GM12878 (cell line): ENCODE data around the gene SH2B3. TPM values are rescaled to one million over a fixed set of nuclear protein-coding genes. Genes with fewer than 3 reads are reported as not detected.

Experiments
- ATAC-seq: fragments of 200-7000 bp; cut with Tn5 transposase; 3 replicates; pipeline ENCODE4 v1.9.1; 2020; ENCODE audit warnings: mild to moderate bottlenecking, moderate library complexity
- BruUV-seq: library from RNA; stranded (reverse); fragments of 400-500 nt; replicated peaks from 2 replicates; lab custom pipeline; 2021; lab: Mats Ljungman, UMichigan
- CTCF ChIA-PET: fragments of 300-600 bp; sonication (Branson Sonifier 250); formaldehyde crosslinking; extraction: SDS; loops from one replicate; lab custom pipeline; 2021; ENCODE audit warnings: inconsistent platforms; lab: Yijun Ruan, JAX
- POLR2A ChIA-PET: fragments of 350-600 bp; formaldehyde crosslinking; extraction: SDS; loops from one replicate; lab custom pipeline; 2021; ENCODE audit warnings: inconsistent platforms; lab: Charles Lee
- RAD21 ChIA-PET: fragments of 300-600 bp; sonication (Branson Sonifier 250); formaldehyde crosslinking; loops from one replicate; lab custom pipeline; 2023; ENCODE audit warnings: antibody characterized with exemption; ENCODE audit not compliant: unreplicated experiment; lab: Charles Lee
- SMC1A ChIA-PET: fragments of 300-600 bp; sonication (Branson Sonifier 250); formaldehyde crosslinking; loops from one replicate; lab custom pipeline; 2023; ENCODE audit not compliant: unreplicated experiment, uncharacterized antibody; lab: Charles Lee
- DNase-seq: peaks from one replicate; pipeline ENCODE4 v3.0.0-alpha.2; 2011; ENCODE audit warnings: low read depth, low spot score
- FAIRE-seq: peaks from 3 replicates; lab custom pipeline; 2011; peaks lifted over from hg19 to GRCh38; lab: Jason Lieb, UNC
- H2AFZ ChIP-seq: 2 replicates; pipeline ENCODE4 v1.6.0; 2011; ENCODE audit warnings: low read depth, low read length, control low read depth; ENCODE audit not compliant: control insufficient read depth
- H3K27ac ChIP-seq: 2 replicates; pipeline ENCODE4 v1.5.1; 2011; ENCODE audit warnings: control low read depth; ENCODE audit not compliant: control insufficient read depth, insufficient read depth
- H3K27me3 ChIP-seq, 2 experiments: replicated peaks in 1 of 2; 2 replicates each; pipeline versions ENCODE4 v1.6.0 to v1.6.1; 2011; ENCODE audit warnings: low read length in 1 of 2; ENCODE audit not compliant: control insufficient read depth in 2 of 2, insufficient read depth in 2 of 2
- H3K36me3 ChIP-seq, 2 experiments: 2 replicates each; pipeline ENCODE4 v1.5.1; 2011; ENCODE audit warnings: low read length in 1 of 2; ENCODE audit not compliant: control insufficient read depth in 2 of 2, insufficient read depth in 2 of 2
- H3K4me1 ChIP-seq: 2 replicates; pipeline ENCODE4 v1.6.1; 2011; ENCODE audit warnings: mild to moderate bottlenecking, low read length, moderate library complexity, mixed read lengths; ENCODE audit not compliant: control insufficient read depth, insufficient read depth
- H3K4me2 ChIP-seq: 2 replicates; pipeline ENCODE4 v1.6.0; 2011; ENCODE audit warnings: control low read depth; ENCODE audit not compliant: control insufficient read depth, insufficient read depth
- H3K4me3 ChIP-seq: fragments of 200-600 bp; sonication (generic); 2 replicates; pipeline ENCODE4 v1.5.1; 2016
- H3K79me2 ChIP-seq: 2 replicates; pipeline ENCODE4 v1.6.0; 2011; ENCODE audit warnings: low read length; ENCODE audit not compliant: control insufficient read depth, insufficient read depth
- H3K9ac ChIP-seq: 2 replicates; pipeline ENCODE4 v1.8.0; 2011; ENCODE audit warnings: low read length, control low read depth, mixed read lengths; ENCODE audit not compliant: control insufficient read depth, insufficient read depth
- H3K9me3 ChIP-seq: replicated peaks from 3 replicates; pipeline ENCODE4 v1.5.1; 2011; ENCODE audit warnings: mild to moderate bottlenecking, low read length; ENCODE audit not compliant: control insufficient read depth, insufficient read depth
- H4K20me1 ChIP-seq: 2 replicates; pipeline ENCODE4 v1.6.0; 2011; ENCODE audit not compliant: control insufficient read depth, insufficient read depth
- CBX3 ChIP-seq: fragments of 200-600 bp; sonication (generic); IDR thresholded peaks from 2 replicates; pipeline ENCODE4 v1.6.1; 2016; ENCODE audit warnings: low read depth, borderline replicate concordance
- CHD2 ChIP-seq: IDR thresholded peaks from 2 replicates; pipeline ENCODE4 v1.6.1; 2011; ENCODE audit warnings: low read depth, low read length, improper control_type of control experiment, borderline replicate concordance
- FOS ChIP-seq: IDR thresholded peaks from 3 replicates; pipeline ENCODE4 v1.6.1; 2011; ENCODE audit warnings: borderline replicate concordance; ENCODE audit not compliant: insufficient read length; ENCODE audit errors: extremely low read depth
- NR2C2 ChIP-seq: IDR thresholded peaks from 2 replicates; pipeline ENCODE4 v1.6.1; 2011; ENCODE audit warnings: borderline replicate concordance, low read depth; ENCODE audit not compliant: control insufficient read depth, insufficient read length
- NRF1 ChIP-seq: conservative IDR thresholded peaks from 2 replicates; pipeline ENCODE4 v1.6.1; 2011; ENCODE audit warnings: mild to moderate bottlenecking, low read depth, low read length, improper control_type of control experiment
- POLR2AphosphoS5 ChIP-seq: IDR thresholded peaks from 2 replicates; pipeline ENCODE4 v1.6.1; 2011; ENCODE audit warnings: mild to moderate bottlenecking, low read length, inconsistent platforms
- STAT3 ChIP-seq: IDR thresholded peaks from 2 replicates; pipeline ENCODE4 v1.6.1; 2011; ENCODE audit warnings: low read depth, low read length, improper control_type of control experiment
- WGBS: methylation state at CpG from one replicate; pipeline ENCODE4 v1.1.6; 2016; ENCODE audit warnings: low lambda C conversion rate; ENCODE audit not compliant: insufficient replicate concordance, insufficient coverage; ENCODE audit errors: missing lambda C conversion rate; 5-methylcytosine and 5-hydroxymethylcytosine counted together
- in situ Hi-C: fragments of 300-500 bp; cut with MboI; formaldehyde crosslinking; loops from 9 replicates; pipeline ENCODE4 v1.14.3; 2018; ENCODE audit warnings: mixed read lengths
- intact Hi-C: fragments of 100-400 bp; cut with micrococcal nuclease; formaldehyde crosslinking; loops from one replicate; pipeline ENCODE4 v1.14.2; 2022; ENCODE audit not compliant: unreplicated experiment
- polyA plus RNA-seq, 11 experiments: library from polyadenylated mRNA; depleted of rRNA in 4 of 11; unstranded in 6 of 11; stranded (reverse) in 5 of 11; fragments of >200 nt; fragmentation: Nextera tagmentation in 4 of 11; fragmentation: Illumina TruSeq in 1 of 11; extraction: Ambion mirVana in 4 of 11; extraction: Trizol in 1 of 11; gene quantifications; 1 replicate in 1 of 11; 2 replicates in 10 of 11; pipeline versions ENCODE4 v1.2.1 to v1.2.3, GENCODE V29; 2011 to 2016; ENCODE audit warnings: inconsistent platforms in 2 of 11, missing spikeins in 2 of 11, low read depth in 1 of 11
- total RNA-seq, 4 experiments: library from RNA; depleted of rRNA in 3 of 4; stranded (reverse); fragments of >200 nt in 3 of 4; fragmentation: Illumina TruSeq in 1 of 4; extraction: Trizol in 1 of 4; gene quantifications; 2 replicates each; pipeline versions ENCODE4 v1.2.1 to v1.2.3, GENCODE V29; 2013 to 2021
- TF ChIP-seq, protein P1 (sequence below): fragments of 450-650 bp; formaldehyde crosslinking; IDR thresholded peaks from 2 replicates; pipeline ENCODE4 v1.5.0; 2022; ENCODE audit warnings: mild to moderate bottlenecking, missing genetic modification characterization

Gene SH2B3
- total and polyA plus RNA-seq, 10 of the 15 experiments (the other 5 are each of a cell fraction or from before 2014, with no cell fraction given): 5.8 to 46.4 (median 23.3) TPM

DNA sequence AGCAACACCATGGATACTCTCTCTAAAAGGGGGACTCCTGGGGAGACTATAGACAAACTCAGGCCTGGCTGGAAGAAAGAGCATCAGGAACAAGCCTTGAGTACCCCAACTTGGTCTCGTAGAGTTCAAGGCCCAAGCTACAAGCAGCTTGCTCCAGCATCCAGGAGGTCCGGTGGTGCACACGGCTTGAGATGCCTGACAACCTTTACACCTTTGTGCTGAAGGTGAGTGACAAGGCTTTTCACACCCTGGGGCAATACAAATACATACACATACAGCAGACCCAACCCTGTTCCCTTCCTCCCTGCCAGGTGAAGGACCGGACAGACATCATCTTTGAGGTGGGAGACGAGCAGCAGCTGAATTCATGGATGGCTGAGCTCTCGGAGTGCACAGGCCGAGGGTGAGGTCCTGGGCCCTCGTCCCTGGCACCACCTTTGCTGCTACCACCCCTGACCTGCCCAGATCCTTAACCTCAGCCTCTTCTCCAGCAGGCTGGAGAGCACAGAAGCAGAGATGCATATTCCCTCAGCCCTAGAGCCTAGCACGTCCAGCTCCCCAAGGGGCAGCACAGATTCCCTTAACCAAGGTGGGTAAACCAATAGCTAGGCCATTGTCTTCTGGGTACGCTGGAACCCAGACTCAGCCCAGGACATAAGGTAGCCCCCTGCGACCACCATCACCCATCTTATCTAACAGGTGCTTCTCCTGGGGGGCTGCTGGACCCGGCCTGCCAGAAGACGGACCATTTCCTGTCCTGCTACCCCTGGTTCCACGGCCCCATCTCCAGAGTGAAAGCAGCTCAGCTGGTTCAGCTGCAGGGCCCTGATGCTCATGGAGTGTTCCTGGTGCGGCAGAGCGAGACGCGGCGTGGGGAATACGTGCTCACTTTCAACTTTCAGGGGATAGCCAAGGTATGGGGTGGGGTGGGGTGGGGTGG lies 41.2 kb downstream of the SH2B3 start:
- Histone ChIP-seq H3K79me2 (peaks cover 42% of the 10 kb centered on the region), H3K36me3 (peaks cover 26 to 54% of the 10 kb centered on the region in 2 experiments), H3K9me3 (no peaks in the 10 kb centered on the region), H3K27ac (peak overlapping the region; percentile 20; the same call in 1 of the 2 replicates), H2AFZ (no peak overlapping the region), H3K4me3 (no peak overlapping the region)
- BruUV-seq: no TSS peak
- no peak for DNase-seq
- ChIA-PET CTCF (interaction anchor here (13.0 to 27.3 kb wide), 2 partner anchors 19 to 44 kb away, joined by 160 to 1117 read pairs; partner anchors contain the start of gene SH2B3), SMC1A (interaction anchor here (1.0 to 7.8 kb wide), 4 partner anchors 12 to 49 kb away, joined by 3 to 104 read pairs (median 80); partner anchors contain the start of gene SH2B3)
- TF ChIP-seq POLR2AphosphoS5: peak; percentile 31
- TF ChIP-seq STAT3: no peak
- TF ChIP-seq, protein P1, sequence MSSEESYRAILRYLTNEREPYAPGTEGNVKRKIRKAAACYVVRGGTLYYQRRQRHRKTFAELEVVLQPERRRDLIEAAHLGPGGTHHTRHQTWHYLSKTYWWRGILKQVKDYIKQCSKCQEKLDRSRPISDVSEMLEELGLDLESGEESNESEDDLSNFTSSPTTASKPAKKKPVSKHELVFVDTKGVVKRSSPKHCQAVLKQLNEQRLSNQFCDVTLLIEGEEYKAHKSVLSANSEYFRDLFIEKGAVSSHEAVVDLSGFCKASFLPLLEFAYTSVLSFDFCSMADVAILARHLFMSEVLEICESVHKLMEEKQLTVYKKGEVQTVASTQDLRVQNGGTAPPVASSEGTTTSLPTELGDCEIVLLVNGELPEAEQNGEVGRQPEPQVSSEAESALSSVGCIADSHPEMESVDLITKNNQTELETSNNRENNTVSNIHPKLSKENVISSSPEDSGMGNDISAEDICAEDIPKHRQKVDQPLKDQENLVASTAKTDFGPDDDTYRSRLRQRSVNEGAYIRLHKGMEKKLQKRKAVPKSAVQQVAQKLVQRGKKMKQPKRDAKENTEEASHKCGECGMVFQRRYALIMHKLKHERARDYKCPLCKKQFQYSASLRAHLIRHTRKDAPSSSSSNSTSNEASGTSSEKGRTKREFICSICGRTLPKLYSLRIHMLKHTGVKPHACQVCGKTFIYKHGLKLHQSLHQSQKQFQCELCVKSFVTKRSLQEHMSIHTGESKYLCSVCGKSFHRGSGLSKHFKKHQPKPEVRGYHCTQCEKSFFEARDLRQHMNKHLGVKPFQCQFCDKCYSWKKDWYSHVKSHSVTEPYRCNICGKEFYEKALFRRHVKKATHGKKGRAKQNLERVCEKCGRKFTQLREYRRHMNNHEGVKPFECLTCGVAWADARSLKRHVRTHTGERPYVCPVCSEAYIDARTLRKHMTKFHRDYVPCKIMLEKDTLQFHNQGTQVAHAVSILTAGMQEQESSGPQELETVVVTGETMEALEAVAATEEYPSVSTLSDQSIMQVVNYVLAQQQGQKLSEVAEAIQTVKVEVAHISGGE (CRISPR knock-in tag): no peak
- no peak for TF ChIP-seq CBX3
- TF ChIP-seq NR2C2: no peak
- TF ChIP-seq CHD2: no peak
- TF ChIP-seq NRF1: no peak
- no peak for TF ChIP-seq FOS
- TF ChIP-seq, all 136 proteins: peak for 1
- no peak overlapping the region for H3K9ac ChIP-seq
- H3K27me3 ChIP-seq: no peaks in the 10 kb centered on the region
- ATAC-seq: no peak
- peaks cover 2% of the 10 kb centered on the region; the same call in 1 of the 2 replicates for H4K20me1 ChIP-seq
- 90% methylated on average over 19 of the region's 20 CpGs for WGBS
- peaks cover 80% of the 10 kb centered on the region for H3K4me1 ChIP-seq
- ChIA-PET POLR2A (interaction anchor here (0.5 to 7.1 kb wide), 5 partner anchors 12 to 48 kb away, joined by 5 to 80 read pairs (median 50); partner anchors contain the start of gene SH2B3), RAD21 (interaction anchor here (0.6 to 22.6 kb wide), 4 partner anchors 12 to 841 kb away, joined by 3 to 804 read pairs (median 4); partner anchors contain the start of gene SH2B3)
- in situ Hi-C loops (loop anchor here (5.0 to 25.0 kb wide), 3 partner anchors 45 to 1765 kb away; partner anchors contain the start of gene TPCN1), intact Hi-C loops (no loop called here)
- FAIRE-seq: no peak
- H3K4me2 ChIP-seq: no peak overlapping the region
